Measurements from ENCODE around the gene LRRC31. TPM values are rescaled to one million over a fixed set of nuclear protein-coding genes. Genes with fewer than 3 reads are reported as not detected.

The LRRC31 gene
- total and polyA plus RNA-seq, 2 experiments from 2014 or later = not detected

- no peak for TF ChIP-seq ZNF462 (CRISPR knock-in tag; IDR thresholded peaks at IDR 0.05)
Observed at GRCh38 chr3:169841171-169841570, 28.6 kb downstream of the LRRC31 start (continued).

- Histone ChIP-seq H2AFZ (no peak overlapping the region), H3K36me3 (ENCODE audit: insufficient read depth) (no peaks in the 10 kb centered on the region), H3F3A (replicated peaks; ENCODE audit: low read depth) (no peaks in the 10 kb centered on the region), H3K27me3 (ENCODE audit: insufficient read depth) (no peaks in the 10 kb centered on the region), H3K4me2 (no peak overlapping the region), H3K9me2 (ENCODE audit: insufficient read depth) (no peaks in the 10 kb centered on the region), H3K4me1 (ENCODE audit: insufficient read depth) (peaks cover 7% of the 10 kb centered on the region; the same call in 1 of the 2 replicates), H3K27ac (ENCODE audit: low read depth) (no peak overlapping the region), H4K20me1 (replicated peaks; ENCODE audit: insufficient read depth) (no peaks in the 10 kb centered on the region), H3K79me2 (replicated peaks; ENCODE audit: insufficient read depth) (no peaks in the 10 kb centered on the region), H3K4me3 (no peak overlapping the region)
- Mint-ChIP-seq H3K36me3 (ENCODE audit: low read depth) (no peaks in the 10 kb centered on the region), H3K4me3 (no peak overlapping the region), H3K27ac (no peak overlapping the region), H3K4me1 (peaks cover 8% of the 10 kb centered on the region), H3K27me3 (ENCODE audit: insufficient read depth, low read depth, poor library complexity) (no peaks in the 10 kb centered on the region), H3K9me3 (no peaks in the 10 kb centered on the region)
- no peak for DNase-seq (ENCODE audit: low spot score)
- no peak for ATAC-seq
- TF ChIP-seq POLR2AphosphoS5 (IDR thresholded peaks at IDR 0.05; ENCODE audit: low read depth) (no peak), ZNF462 (CRISPR knock-in tag; IDR thresholded peaks at IDR 0.05) (no peak), ZNF331 (CRISPR knock-in tag; IDR thresholded peaks at IDR 0.05; ENCODE audit: low read depth) (no peak), NANOG (IDR thresholded peaks at IDR 0.05; ENCODE audit: borderline replicate concordance) (no peak), ZNF114 (CRISPR knock-in tag; IDR thresholded peaks at IDR 0.05) (no peak)
- TF ChIP-seq, protein P1, sequence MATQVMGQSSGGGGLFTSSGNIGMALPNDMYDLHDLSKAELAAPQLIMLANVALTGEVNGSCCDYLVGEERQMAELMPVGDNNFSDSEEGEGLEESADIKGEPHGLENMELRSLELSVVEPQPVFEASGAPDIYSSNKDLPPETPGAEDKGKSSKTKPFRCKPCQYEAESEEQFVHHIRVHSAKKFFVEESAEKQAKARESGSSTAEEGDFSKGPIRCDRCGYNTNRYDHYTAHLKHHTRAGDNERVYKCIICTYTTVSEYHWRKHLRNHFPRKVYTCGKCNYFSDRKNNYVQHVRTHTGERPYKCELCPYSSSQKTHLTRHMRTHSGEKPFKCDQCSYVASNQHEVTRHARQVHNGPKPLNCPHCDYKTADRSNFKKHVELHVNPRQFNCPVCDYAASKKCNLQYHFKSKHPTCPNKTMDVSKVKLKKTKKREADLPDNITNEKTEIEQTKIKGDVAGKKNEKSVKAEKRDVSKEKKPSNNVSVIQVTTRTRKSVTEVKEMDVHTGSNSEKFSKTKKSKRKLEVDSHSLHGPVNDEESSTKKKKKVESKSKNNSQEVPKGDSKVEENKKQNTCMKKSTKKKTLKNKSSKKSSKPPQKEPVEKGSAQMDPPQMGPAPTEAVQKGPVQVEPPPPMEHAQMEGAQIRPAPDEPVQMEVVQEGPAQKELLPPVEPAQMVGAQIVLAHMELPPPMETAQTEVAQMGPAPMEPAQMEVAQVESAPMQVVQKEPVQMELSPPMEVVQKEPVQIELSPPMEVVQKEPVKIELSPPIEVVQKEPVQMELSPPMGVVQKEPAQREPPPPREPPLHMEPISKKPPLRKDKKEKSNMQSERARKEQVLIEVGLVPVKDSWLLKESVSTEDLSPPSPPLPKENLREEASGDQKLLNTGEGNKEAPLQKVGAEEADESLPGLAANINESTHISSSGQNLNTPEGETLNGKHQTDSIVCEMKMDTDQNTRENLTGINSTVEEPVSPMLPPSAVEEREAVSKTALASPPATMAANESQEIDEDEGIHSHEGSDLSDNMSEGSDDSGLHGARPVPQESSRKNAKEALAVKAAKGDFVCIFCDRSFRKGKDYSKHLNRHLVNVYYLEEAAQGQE (IDR thresholded peaks at IDR 0.05; ENCODE audit: unreplicated experiment) = no peak
Observed at GRCh38 chr3:169838511-169839030, 31.2 kb downstream of the LRRC31 start.
